Epithelial cell of prostate (primary cell): ENCODE data around the gene RNF217.
A peak's percentile ranks its signal among the peaks of the same experiment; 100 is the strongest.

ENCODE experiments used
- DNase-seq: peaks from one replicate; pipeline ENCODE4 v3.0.0-alpha.2; 2011; ENCODE audit warnings: low read depth, low spot score
- H3K27ac ChIP-seq: fragments of 450-650 bp; 2 replicates; pipeline ENCODE4 v1.5.1; 2017; ENCODE audit warnings: mild to moderate bottlenecking

Gene RNF217

DNA sequence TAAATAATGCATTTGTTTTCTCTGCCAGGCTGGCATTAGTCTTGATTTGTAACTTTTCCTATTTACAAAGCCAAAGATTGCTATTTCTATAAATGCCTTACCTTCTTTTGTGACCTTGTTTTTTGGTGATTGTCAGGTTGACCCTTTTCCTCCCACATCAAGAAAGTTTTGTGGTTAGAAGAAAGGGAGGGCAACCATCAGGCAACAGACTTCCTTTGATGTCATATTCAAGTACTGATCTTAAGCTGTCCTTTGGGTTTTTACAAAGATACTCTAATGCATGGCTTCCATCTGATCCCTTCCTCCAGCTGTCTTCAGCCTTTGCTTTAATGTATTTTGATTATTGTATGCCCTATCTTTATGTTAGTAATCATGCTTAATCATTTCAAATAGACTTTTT is 23.9 kb downstream of the RNF217 start:
- no peak overlapping the region for H3K27ac ChIP-seq
- no peak for DNase-seq

GRCh38 chr6:124987291-124987690 is 25.1 kb downstream of the RNF217 start:
- no peak for DNase-seq
- no peak overlapping the region for H3K27ac ChIP-seq

DNA sequence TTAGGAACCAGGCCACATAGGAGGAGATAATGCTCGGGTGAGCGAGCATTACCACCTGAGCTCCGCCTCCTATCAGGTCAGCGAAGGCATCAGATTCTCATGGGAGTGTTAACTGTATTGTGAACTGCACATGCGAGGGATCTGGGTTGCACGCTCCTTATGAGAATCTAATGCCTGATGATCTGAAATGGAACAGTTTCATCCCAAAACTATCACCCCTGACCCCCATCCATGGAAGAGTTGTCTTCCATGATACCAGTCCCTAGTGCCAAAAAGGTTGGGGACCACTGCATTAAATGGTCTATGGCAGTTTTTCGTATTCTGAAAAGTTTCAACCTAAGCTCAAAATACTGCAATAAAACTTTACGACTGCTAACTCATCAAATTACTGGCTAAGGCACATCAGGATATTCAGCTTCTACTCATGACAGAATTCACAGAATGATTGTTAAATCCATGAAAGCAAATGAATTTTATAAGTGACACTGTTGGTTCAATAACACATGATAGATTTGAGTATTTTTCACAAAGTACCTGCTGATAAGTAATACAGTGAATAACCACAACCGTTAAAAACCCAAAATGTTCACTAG is 25.9 kb downstream of the RNF217 start:
- DNase-seq = no peak
- no peak overlapping the region for H3K27ac ChIP-seq

- H3K27ac ChIP-seq = no peak overlapping the region
- no peak for DNase-seq
Observed at GRCh38 chr6:124989136-124989983, 27.1 kb downstream of the RNF217 start.

GRCh38 chr6:124990988-124991387 is 28.8 kb downstream of the RNF217 start:
- no peak for DNase-seq
- no peak overlapping the region for H3K27ac ChIP-seq

GRCh38 chr6:124991764-124992295 is 29.6 kb downstream of the RNF217 start:
- H3K27ac ChIP-seq = no peak overlapping the region
- DNase-seq = no peak

- DNase-seq = no peak
- H3K27ac ChIP-seq = no peak overlapping the region
Observed at GRCh38 chr6:124993327-124993726, 31.1 kb downstream of the RNF217 start.

- no peak for DNase-seq
- no peak overlapping the region for H3K27ac ChIP-seq
Observed at GRCh38 chr6:124994648-124995047, 32.4 kb downstream of the RNF217 start.

DNA sequence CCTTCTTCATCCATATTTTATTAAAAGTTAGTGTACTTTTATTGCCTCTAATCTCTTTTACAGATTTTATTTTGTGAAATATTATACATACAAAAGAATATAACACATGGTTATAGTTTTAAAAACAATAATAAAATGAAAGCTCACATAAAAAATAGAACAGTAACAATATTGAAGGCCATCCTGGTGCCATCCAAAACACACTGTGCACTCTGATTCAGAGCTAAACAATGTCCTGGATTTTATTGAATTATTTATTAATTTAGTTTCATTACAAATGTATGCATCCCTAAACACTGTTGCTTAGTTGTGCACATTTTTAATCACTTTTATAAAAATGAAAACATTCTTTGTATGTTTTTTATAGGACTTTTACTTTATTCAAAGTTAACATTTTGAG is 32.9 kb downstream of the RNF217 start:
- H3K27ac ChIP-seq = no peak overlapping the region

DNA sequence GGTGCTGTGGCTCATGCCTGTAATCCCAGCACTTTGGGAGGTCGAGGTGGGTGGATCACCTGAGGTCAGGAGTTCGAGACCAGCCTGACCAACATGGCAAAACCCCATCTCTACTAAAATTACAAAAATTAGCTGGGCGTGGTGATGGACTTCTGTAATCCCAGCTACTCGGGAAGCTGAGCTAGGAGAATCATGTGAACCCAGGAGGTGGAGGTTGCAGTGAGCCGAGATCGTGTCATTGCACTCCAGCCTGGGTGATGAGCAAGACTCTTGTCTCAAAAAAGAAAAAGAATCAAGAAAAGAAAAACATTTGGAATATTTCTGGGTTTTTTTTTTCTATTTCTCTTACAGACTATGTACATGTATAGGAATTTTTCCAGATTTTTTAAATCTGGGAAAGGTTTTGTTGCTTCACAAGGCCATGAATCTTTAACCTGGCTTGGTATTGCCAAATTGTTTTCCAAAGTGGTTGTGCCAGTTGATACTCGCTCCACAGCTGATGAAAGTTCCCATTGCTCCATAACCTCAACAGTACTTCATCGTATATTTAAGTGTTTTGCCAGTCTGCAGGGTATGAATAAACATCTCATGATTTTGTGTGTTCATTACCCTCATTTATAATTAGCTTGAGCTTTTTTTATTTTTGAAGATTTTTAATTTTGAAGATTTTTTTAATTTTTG is 33.5 kb downstream of the RNF217 start:
- DNase-seq = no peak
- H3K27ac ChIP-seq = no peak overlapping the region

More for the DNA sequence above, 32.9 kb downstream of the RNF217 start:
- no peak for DNase-seq

GRCh38 chr6:124996411-124996810 is 34.2 kb downstream of the RNF217 start:
- no peak overlapping the region for H3K27ac ChIP-seq
- no peak for DNase-seq

GRCh38 chr6:124997196-124997875 is 35.1 kb downstream of the RNF217 start:
- H3K27ac ChIP-seq = no peak overlapping the region
- no peak for DNase-seq

DNA sequence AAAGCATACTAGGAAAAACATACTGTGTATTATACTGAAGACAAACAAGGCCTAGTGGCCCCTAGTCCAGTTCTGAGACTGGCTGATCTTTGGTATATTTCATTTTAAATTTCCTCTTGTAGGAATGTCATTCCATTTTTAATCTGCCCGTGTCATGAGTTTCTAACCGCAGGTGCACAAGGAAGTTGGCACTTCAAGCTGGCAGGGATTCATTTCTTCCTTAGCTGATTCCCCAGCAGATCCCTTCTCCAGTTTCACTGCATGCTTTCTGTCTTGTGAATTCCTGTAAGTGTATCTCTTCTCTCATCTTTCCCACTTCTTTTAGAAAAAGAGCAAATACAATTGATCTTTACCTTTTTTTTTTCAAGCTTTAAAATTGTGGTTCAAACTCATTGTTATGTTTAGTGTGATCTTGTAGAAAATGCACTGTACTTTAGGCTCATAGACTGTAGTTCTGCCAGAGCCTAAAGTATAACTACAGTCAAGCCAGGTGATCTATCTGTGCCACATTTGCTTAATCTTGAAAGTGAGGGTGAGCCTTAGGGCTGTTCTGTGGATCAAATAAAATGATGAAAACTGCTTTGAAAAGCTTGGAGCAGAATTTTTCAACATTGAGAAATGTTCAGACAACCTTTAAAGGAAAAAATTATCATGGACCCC is 37.0 kb downstream of the RNF217 start:
- DNase-seq = no peak
- H3K27ac ChIP-seq = peak overlapping the region; percentile 4

GRCh38 chr6:125001684-125002405 is 39.6 kb downstream of the RNF217 start:
- DNase-seq = no peak
- H3K27ac ChIP-seq = no peak overlapping the region

GRCh38 chr6:125002406-125002741 is 40.1 kb downstream of the RNF217 start:
- no peak overlapping the region for H3K27ac ChIP-seq
- no peak for DNase-seq

GRCh38 chr6:125003070-125003469 is 40.8 kb downstream of the RNF217 start:
- no peak overlapping the region for H3K27ac ChIP-seq
- DNase-seq = no peak

GRCh38 chr6:125004198-125004597 is 42.0 kb downstream of the RNF217 start:
- DNase-seq = no peak
- no peak overlapping the region for H3K27ac ChIP-seq

- peak overlapping the region; percentile 6 for H3K27ac ChIP-seq
- DNase-seq = no peak
Observed at GRCh38 chr6:125004797-125005595, 42.8 kb downstream of the RNF217 start.

GRCh38 chr6:125008261-125008703 is 46.0 kb downstream of the RNF217 start:
- peak overlapping the region; percentile 17 for H3K27ac ChIP-seq
- DNase-seq = no peak
